Middle frontal gyrus (tissue), 1 donor: ENCODE results near the gene BAHCC1.

ENCODE experiments used
- DNase-seq: peaks from one replicate; pipeline ENCODE4 v3.0.0-alpha.2; 2015; ENCODE audit warnings: low spot score; ENCODE audit errors: extremely low spot score

BAHCC1 gene

DNA sequence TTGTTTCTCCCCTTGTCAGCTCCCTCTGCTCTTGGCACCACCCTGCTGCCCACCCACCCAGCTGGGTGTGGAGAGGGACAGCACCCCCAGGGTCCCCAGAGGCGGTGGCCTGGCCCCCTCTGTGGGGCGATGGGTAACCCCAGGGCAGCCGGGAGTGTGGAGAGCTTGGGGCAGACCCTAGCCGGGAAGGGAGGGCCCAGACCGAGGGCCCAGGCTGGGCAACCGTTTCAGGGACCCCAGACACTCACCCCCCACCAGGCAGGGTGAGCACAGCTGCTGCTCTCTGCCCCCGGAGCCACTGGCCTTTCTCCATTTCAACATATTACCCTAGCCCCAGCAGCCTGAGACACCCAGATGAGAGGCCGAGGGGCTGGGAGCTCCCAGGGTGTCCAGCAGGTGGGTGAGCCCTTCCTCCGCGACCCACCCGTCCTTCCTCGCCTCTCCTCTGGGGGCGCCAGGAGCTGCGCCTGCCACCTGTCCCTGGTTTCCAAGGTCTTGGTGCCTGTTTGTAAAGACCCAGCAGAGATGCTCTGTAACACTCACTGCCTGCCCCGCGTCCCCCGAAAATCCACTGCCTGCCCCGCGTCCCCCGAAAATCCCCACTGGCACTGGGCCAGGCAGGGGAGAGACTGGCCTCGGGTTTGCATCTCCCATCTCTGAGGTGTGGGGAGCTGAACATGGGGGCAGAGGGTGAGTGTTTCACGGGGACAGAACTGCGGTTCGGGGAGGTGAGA, 45.4 kb downstream of the BAHCC1 start:
- no peak for DNase-seq

GRCh38 chr17:81442791-81443190, 47.5 kb downstream of the BAHCC1 start:
- no peak for DNase-seq

DNA sequence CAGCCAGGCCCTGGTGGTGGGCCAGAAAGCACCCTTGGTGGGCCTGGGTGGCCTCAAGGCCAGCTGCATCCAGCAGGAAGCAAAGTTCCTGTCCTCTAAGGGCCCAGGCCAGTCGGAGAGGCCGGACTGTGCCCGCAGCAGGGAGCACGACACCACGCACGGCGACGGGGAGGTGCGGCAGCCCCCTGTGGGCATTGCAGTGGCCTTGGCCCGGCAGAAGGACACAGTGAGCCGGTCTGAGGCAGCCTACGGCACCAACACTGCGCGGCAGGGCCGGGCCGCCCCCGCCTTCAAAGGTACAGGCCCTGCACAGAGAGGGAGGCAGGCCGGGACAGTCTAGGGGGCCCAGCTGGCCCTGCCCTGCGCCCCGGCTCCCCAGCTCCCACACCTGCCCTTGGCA, 48.0 kb downstream of the BAHCC1 start:
- DNase-seq: no peak

DNA sequence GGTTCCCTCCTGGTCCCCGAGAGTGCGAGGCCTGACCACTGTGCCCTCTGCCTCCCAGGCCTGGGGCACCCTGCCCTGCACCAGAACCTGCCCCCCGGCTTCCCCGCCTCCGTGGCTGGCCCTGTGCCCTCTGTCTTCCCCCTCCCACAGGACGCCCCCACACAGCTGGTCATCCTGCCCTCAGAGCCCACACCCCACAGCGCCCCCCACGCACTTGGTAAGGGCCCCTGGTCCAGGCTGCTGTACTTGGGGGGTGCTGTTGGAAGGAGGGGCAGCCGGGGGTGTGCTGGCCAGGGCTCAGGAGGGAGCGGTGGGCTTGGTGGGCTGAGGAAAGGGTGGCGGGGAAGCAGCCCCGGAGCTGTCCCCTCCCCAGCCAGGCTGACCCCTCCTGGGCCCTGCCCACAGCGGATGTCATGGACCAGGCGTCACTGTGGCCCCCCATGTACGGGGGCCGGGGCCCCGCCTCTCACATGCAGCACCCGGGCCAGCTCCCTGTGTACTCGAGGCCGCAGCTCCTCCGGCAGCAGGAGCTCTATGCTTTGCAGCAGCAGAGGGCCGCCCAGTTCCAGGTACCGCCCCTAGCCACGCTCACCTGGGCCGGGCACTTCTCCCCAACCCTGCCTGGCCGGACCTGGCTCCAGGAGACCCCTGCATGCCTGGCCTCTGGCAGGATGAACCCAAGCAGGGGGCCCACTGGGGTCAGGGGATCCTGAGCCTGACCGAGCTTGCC, 49.5 kb downstream of the BAHCC1 start:
- DNase-seq: no peak

DNA sequence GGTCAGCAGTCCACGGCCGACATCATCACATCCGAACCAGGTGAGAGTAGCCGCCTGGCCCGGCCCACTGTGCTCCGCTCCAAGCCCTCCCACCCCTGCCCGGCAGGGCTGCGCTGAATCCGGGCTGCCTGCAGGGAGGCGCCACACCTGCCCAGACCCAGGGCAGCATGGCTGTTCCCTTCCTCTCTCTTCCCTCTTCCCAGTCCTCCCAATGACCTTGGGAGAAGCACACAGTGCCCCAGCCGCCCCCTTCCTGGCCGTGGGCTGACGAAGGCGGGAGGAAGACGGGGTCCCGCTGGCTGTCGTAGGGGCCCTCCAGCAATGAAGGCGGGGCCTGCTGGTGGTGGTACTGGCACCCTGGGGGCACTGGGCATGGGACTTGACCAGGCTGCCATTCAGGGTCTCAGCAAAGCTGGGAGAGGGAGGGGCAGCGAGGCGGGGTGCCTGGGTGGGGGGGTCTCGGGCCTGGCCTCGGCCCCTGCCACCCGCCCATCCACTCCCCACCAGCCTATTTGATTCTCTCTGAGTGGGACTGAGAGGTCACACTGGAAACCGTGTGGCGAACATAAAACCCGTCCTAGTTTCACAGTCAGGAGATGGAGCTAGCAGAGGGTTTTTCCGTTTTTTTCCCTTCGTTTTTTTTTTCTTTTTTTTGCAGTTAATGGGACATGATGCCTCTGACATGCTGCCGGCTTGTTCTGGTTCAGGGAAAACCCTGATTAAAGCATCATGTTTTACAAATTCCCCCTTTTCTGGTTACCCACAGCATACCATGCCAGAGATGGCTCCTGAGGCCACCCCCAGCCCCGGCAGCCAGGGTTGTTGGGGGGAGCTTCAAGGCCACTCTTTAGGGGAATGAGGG, 50.6 kb downstream of the BAHCC1 start:
- no peak for DNase-seq

- no peak for DNase-seq
Observed at GRCh38 chr17:81447331-81447933, 52.2 kb downstream of the BAHCC1 start.

GRCh38 chr17:81448442-81448841, 53.2 kb downstream of the BAHCC1 start:
- no peak for DNase-seq

DNA sequence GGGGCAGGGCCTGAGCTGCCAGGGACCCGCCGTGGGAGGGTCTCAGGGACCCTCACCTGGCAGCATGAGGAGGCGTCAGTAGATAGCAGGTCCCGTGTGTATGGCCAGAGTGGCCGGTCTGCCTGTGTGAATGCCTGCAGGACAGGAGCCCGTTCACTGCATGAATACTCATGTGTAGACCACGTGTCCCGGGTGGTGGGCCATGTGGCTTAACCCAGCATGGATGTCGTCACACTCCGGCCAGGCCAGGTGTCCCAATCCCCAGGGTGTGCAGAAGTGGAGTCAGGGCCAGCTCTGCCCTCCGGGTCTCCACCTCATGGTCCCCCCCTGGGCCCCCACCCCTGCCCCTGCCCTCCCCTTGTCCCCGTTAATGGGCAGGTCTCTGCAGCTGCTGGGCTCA, 53.7 kb downstream of the BAHCC1 start:
- no peak for DNase-seq

- no peak for DNase-seq
Observed at GRCh38 chr17:81449351-81449750, 54.1 kb downstream of the BAHCC1 start.

- DNase-seq: no peak
Observed at GRCh38 chr17:81451823-81452222, 56.6 kb downstream of the BAHCC1 start.

GRCh38 chr17:81452551-81452950, 57.3 kb downstream of the BAHCC1 start:
- no peak for DNase-seq

- no peak for DNase-seq
Observed at GRCh38 chr17:81453076-81453475, 57.8 kb downstream of the BAHCC1 start.

DNA sequence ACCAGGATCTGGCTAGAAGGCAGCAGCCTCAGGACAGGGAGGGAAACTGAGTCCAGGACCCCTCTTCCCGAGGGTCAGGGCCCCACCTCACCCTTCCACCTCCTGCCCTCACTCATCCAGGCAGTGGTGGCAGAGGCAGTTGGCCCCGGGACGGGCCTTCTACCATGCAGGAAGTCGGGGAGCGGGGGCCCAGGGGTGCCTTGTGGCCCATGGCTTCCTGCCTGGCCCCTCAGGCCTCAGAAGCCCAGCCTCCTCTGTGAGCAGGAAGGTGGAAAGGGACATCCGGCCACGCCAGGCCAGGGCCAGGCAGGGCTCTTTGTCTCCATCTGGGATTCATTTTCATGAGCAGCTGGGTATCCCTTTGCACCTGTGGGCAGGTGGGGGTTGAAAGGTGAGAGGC, 58.5 kb downstream of the BAHCC1 start:
- DNase-seq: no peak

DNA sequence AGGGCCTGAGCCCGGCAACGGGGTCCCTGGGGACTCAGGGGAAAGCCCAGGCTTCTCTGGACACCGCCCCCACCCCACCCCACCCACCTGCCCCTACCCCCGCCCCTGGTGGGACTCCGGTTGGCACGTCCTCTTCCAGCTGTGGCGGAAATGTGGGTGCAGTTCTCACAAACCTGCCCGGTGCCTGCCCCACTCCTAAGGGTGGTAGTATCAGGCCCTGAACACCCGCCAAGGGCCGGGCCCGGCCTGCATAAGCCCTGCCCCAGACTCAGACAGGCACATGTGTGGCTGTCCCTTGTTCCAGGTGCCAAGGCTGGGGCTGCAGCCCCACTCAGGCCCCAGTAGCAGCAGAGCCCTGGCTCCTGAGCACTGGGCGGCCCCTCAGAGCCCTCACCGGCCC, 59.2 kb downstream of the BAHCC1 start:
- no peak for DNase-seq

- DNase-seq: no peak
Observed at GRCh38 chr17:81455387-81455786, 60.1 kb downstream of the BAHCC1 start.

GRCh38 chr17:81456091-81456490, 60.8 kb downstream of the BAHCC1 start:
- no peak for DNase-seq

DNA sequence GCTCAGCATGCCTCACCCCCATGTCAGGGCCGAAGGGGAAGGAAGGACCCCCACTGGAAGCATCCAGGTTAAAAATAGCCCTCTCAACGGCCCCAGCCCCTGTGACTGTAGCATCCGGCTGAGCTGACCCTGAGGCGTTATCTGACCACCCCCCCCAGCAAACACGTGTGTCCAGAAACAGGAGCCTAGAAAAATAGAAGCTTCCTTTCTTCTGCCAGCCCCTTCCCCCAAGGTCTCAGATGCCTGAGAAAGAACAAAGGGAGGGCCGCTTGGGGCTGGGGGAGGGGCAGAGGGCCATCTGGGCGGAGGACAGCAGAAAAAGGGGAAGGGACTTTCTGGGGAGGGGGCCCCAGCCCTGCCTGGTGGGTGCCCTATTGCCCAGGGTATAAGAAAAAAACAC, 61.5 kb downstream of the BAHCC1 start:
- DNase-seq: no peak

DNA sequence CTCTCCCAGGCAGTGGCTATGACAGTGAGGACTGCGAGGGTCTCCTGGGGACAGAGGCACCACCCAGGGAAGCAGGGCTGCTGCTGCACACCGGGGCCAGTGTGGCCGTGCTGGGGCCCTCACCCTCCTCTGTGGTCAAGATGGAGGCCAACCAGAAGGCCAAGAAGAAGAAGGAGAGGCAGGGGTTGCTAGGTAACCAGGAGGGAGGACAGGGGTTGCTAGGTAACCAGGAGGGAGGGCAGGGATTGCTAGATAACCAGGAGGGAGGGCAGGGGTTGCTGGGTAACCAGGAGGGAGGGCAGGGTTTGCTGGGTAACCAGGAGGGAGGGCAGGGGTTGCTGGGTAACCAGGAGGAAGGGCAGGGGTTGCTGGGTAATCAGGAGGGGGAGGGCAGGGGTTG, 62.1 kb downstream of the BAHCC1 start:
- DNase-seq: no peak

DNA sequence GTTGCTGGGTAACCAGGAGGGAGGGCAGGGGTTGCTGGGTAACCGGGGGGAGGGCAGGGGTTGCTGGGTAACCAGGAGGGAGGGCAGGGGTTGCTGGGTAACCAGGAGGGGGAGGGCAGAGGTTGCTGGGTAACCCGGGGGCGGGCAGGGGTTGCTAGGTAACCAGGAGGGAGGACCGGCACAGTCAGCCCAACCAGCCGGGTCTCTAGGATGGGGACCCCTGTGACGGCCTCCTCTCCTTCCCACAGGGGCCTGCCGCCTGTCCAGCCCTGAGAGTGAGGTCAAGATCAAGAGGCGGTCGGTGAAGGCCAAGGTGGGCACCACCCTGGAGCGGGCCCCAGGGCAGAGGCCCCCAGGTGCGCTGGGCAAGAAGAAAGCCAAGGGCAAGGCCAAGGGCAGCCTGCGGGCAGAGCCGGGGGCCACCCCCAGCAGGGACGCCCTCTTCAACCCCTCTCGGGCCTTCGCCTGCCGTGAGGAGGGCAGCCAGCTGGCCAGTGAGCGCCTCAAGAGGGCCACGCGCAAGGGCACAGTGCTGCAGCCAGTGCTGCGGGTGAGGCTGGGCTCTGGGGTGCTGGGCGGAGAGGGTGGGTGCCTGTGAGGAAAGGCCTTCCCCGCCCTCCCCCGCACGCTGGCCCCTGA, 62.8 kb downstream of the BAHCC1 start:
- no peak for DNase-seq

- DNase-seq: no peak
Observed at GRCh38 chr17:81458628-81459027, 63.4 kb downstream of the BAHCC1 start.

DNA sequence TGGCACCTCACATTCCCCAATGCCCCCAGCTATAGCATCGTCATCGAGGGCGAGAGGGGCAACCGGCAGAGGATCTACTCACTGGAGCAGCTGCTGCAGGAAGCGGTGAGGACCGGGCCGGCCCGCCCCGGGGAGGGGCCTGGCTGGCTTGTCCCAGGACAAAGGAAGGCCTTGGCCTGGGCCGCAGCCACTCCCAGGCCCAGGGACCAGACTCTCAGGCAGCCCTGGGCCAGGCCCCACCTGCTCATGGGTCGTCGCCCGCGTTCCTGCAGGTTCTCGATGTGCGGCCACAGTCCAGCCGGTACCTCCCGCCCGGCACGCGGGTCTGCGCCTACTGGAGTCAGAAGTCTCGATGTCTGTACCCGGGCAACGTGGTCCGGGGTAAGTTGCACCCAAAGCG, 64.0 kb downstream of the BAHCC1 start:
- no peak for DNase-seq
